AG09309 (cell line): Measurements from ENCODE around the gene PSMB11.

Experiments
- DNase-seq: peaks from one replicate; pipeline ENCODE4 v3.0.0-alpha.2; 2010; ENCODE audit warnings: low read depth
- H3K4me3 ChIP-seq: 2 replicates; pipeline ENCODE4 v1.5.1; 2011; ENCODE audit warnings: mild to moderate bottlenecking, low read depth, low read length, moderate library complexity; ENCODE audit not compliant: control insufficient read depth
- TF ChIP-seq, protein P1 (sequence below): IDR thresholded peaks from 2 replicates; pipeline ENCODE4 v1.5.1; 2011; ENCODE audit warnings: mild to moderate bottlenecking, low read depth, low read length, inconsistent platforms; ENCODE audit not compliant: insufficient read depth, control insufficient read depth; ENCODE audit errors: missing control alignments

Gene PSMB11

GRCh38 chr14:23023022-23023794 lies 18.8 kb upstream of the PSMB11 start:
- no peak for DNase-seq
- TF ChIP-seq, protein P1, sequence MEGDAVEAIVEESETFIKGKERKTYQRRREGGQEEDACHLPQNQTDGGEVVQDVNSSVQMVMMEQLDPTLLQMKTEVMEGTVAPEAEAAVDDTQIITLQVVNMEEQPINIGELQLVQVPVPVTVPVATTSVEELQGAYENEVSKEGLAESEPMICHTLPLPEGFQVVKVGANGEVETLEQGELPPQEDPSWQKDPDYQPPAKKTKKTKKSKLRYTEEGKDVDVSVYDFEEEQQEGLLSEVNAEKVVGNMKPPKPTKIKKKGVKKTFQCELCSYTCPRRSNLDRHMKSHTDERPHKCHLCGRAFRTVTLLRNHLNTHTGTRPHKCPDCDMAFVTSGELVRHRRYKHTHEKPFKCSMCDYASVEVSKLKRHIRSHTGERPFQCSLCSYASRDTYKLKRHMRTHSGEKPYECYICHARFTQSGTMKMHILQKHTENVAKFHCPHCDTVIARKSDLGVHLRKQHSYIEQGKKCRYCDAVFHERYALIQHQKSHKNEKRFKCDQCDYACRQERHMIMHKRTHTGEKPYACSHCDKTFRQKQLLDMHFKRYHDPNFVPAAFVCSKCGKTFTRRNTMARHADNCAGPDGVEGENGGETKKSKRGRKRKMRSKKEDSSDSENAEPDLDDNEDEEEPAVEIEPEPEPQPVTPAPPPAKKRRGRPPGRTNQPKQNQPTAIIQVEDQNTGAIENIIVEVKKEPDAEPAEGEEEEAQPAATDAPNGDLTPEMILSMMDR = no peak
- H3K4me3 ChIP-seq = no peak overlapping the region

DNA sequence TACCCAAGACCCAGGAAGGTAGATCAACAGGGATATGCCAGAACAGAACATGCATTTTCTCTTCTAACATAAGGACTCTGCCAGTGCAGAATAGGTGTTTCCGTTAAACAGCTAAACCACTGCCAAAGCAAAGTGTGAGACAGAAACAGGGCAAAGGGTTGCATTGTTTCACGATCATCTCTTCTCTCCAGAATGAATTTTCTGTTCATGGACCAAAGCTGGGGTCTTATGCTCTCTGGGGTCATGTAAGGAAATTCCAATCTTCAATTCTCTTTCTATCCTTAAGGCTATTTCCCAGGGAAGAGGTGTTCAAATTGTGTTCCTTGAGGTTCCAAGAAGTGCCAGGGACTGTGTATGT lies 18.2 kb upstream of the PSMB11 start:
- no peak for DNase-seq
- TF ChIP-seq, protein P1 = no peak
- H3K4me3 ChIP-seq = no peak overlapping the region

DNA sequence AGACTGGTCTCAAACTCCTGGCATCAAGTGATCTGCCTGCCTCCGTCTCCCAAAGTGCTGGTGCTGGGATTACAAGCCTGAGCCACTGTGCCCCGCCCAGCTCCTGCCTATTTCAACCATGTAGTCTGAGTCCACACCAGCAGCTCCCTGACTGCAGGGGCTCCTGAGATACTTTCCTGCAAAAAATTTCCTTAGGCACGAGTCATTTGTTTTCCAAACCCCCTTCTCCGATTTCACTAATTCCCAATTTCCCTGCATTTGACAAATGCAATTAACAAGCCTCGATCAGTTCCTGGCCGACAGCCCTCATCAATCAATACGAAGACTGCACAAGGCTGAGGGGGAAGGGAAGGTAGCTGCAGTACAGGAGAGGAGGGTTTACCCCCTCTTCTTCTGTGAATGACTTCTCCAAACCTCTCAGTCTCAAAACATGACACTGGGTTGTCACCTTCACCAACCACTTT lies 17.4 kb upstream of the PSMB11 start:
- H3K4me3 ChIP-seq = no peak overlapping the region
- no peak for DNase-seq
- TF ChIP-seq, protein P1 = no peak

- H3K4me3 ChIP-seq = no peak overlapping the region
- DNase-seq = no peak
- TF ChIP-seq, protein P1 = no peak
These were observed 16.7 kb upstream of the PSMB11 start for GRCh38 chr14:23025151-23025814.

- no peak overlapping the region for H3K4me3 ChIP-seq
- no peak for DNase-seq
- TF ChIP-seq, protein P1 = no peak
These were observed 13.2 kb upstream of the PSMB11 start for GRCh38 chr14:23028799-23029198.

DNA sequence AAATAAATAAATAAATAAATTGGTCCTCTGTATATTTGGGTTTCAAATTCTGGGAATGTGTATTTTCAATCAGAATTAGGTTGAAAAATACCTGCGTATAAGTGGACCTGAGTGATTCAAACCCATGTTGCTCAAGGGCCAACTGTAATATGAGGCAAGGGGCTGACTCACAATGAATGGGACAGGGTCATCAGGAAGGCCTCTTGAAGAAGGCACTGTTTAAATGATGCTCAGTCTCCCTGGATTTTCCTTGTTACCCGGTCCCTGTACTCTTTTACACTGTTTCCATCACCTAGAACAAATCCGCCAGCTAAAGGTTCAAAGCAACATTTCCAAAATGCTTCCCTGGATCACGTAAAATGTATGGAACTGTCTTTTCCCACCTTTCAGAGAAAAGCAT lies 11.1 kb upstream of the PSMB11 start:
- TF ChIP-seq, protein P1 = no peak
- DNase-seq = no peak
- no peak overlapping the region for H3K4me3 ChIP-seq

GRCh38 chr14:23033251-23033727 lies 8.7 kb upstream of the PSMB11 start:
- DNase-seq = no peak
- H3K4me3 ChIP-seq = no peak overlapping the region
- TF ChIP-seq, protein P1 = no peak
